Measurements from ENCODE around the gene RAB8A.

DNA sequence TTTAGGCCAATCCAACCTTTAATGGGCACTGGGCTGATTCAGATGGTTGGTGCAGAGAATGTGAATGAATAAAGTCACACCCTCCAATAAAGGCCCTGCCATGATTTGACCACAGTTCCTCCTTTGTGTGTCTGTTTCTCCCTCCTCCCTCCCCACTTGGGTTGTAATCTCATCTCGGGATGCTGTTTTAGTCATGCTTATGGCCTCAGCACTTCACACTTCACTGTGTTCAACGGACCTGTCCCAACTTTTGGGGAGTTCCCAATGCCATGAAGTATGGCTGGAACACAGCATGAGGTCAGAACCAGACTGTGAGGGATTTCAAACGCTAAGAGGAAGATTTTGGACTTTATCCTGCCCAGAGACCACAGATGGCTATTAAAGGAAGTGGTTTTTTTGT is 5.6 kb upstream of the RAB8A start:
- TF ChIP-seq, protein P1, sequence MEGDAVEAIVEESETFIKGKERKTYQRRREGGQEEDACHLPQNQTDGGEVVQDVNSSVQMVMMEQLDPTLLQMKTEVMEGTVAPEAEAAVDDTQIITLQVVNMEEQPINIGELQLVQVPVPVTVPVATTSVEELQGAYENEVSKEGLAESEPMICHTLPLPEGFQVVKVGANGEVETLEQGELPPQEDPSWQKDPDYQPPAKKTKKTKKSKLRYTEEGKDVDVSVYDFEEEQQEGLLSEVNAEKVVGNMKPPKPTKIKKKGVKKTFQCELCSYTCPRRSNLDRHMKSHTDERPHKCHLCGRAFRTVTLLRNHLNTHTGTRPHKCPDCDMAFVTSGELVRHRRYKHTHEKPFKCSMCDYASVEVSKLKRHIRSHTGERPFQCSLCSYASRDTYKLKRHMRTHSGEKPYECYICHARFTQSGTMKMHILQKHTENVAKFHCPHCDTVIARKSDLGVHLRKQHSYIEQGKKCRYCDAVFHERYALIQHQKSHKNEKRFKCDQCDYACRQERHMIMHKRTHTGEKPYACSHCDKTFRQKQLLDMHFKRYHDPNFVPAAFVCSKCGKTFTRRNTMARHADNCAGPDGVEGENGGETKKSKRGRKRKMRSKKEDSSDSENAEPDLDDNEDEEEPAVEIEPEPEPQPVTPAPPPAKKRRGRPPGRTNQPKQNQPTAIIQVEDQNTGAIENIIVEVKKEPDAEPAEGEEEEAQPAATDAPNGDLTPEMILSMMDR (IDR thresholded peaks at IDR 0.05; ENCODE audit: low read depth, low read length) = no peak
- no peak for TF ChIP-seq EZH2phosphoT487 (IDR thresholded peaks at IDR 0.05; ENCODE audit: low read depth)
